ENCODE results near the gene NLRC3.

Gene NLRC3

GRCh38 chr16:3596101-3596861, 19.1 kb upstream of the NLRC3 start:
- POLR2A ChIA-PET = no interaction called here

GRCh38 chr16:3595521-3596021, 18.4 kb upstream of the NLRC3 start:
- Histone ChIP-seq H3K27ac (ENCODE audit: extremely low read depth, low read depth, low read length) (no peak overlapping the region), H3K9me3 (ENCODE audit: control insufficient read depth, insufficient read depth, low read depth, low read length) (no peaks in the 10 kb centered on the region), H3K4me3 (ENCODE audit: low read depth, low read length) (no peak overlapping the region), H3K4me1 (ENCODE audit: control insufficient read depth, insufficient read depth, low read length) (no peaks in the 10 kb centered on the region), H3K36me3 (ENCODE audit: control insufficient read depth in 2 of 2, insufficient read depth in 1 of 2, low read length in 2 of 2) (peaks cover 3 to 77% of the 10 kb centered on the region in 2 experiments; a peak in 2 of 3 replicates)
- TF ChIP-seq ZNF169 (tag by site-specific recombination; IDR thresholded peaks at IDR 0.05) = no peak
- no peak for TF ChIP-seq ZBTB1 (tag by site-specific recombination; IDR thresholded peaks at IDR 0.05)
- no peak for TF ChIP-seq ZSCAN23 (tag by site-specific recombination; IDR thresholded peaks at IDR 0.05)
- TF ChIP-seq ZBTB10 (tag by site-specific recombination; IDR thresholded peaks at IDR 0.05) = no peak
- TF ChIP-seq ZBTB44 (tag by site-specific recombination; IDR thresholded peaks at IDR 0.05) = no peak
- TF ChIP-seq TRIM28 (IDR thresholded peaks at IDR 0.05; ENCODE audit: borderline replicate concordance, low read length) = no peak
- no peak for TF ChIP-seq ZNF654 (tag by site-specific recombination; IDR thresholded peaks at IDR 0.05; ENCODE audit: low read depth)
- TF ChIP-seq ZNF211 (tag by site-specific recombination; IDR thresholded peaks at IDR 0.05; ENCODE audit: low read depth) = no peak
- POLR2A ChIA-PET = no interaction called here
- CTCF ChIA-PET = no interaction called here

More at GRCh38 chr16:3596101-3596861, 19.1 kb upstream of the NLRC3 start:
- no peaks in the 10 kb centered on the region for H3K9me3 ChIP-seq (ENCODE audit: control insufficient read depth, insufficient read depth, low read depth, low read length)
- no peak overlapping the region for H3K27ac ChIP-seq (ENCODE audit: extremely low read depth, low read depth, low read length)
- H3K4me3 ChIP-seq (ENCODE audit: low read depth, low read length) = no peak overlapping the region
- H3K36me3 ChIP-seq (ENCODE audit: control insufficient read depth in 2 of 2, insufficient read depth in 1 of 2, low read length in 2 of 2) = peaks cover 3 to 77% of the 10 kb centered on the region in 2 experiments; a peak in 2 of 3 replicates
- CTCF ChIA-PET = no interaction called here
- no peak for TF ChIP-seq ZNF513 (tag by site-specific recombination; IDR thresholded peaks at IDR 0.05)
- TF ChIP-seq ZNF580 (tag by site-specific recombination; IDR thresholded peaks at IDR 0.05) = no peak
- TF ChIP-seq ZNF354C (tag by site-specific recombination; IDR thresholded peaks at IDR 0.05; ENCODE audit: borderline replicate concordance, low read depth) = no peak
- no peak for TF ChIP-seq ZSCAN5A (tag by site-specific recombination; IDR thresholded peaks at IDR 0.05)
- no peak for TF ChIP-seq ZNF510 (tag by site-specific recombination; IDR thresholded peaks at IDR 0.05; ENCODE audit: insufficient replicate concordance)
- TF ChIP-seq MEIS1 (CRISPR knock-in tag; IDR thresholded peaks at IDR 0.05; ENCODE audit: borderline replicate concordance) = no peak
- TF ChIP-seq ZNF2 (tag by site-specific recombination; IDR thresholded peaks at IDR 0.05) = no peak
- no peak for TF ChIP-seq ZNF302 (tag by site-specific recombination; IDR thresholded peaks at IDR 0.05; ENCODE audit: low read depth)
- TF ChIP-seq BCL11B (tag by site-specific recombination; IDR thresholded peaks at IDR 0.05; ENCODE audit: low read depth) = no peak
- no peak for TF ChIP-seq GLIS2 (tag by site-specific recombination; IDR thresholded peaks at IDR 0.05)
- TF ChIP-seq GFI1B (tag by site-specific recombination; IDR thresholded peaks at IDR 0.05) = no peak
- TF ChIP-seq ZNF114 (tag by site-specific recombination; IDR thresholded peaks at IDR 0.05) = no peak
- no peak for TF ChIP-seq ZNF48 (tag by site-specific recombination; IDR thresholded peaks at IDR 0.05)
- no peak for TF ChIP-seq KLF10 (tag by site-specific recombination; IDR thresholded peaks at IDR 0.05)
- no peak for TF ChIP-seq ZNF548 (tag by site-specific recombination; IDR thresholded peaks at IDR 0.05)
- TF ChIP-seq ZBTB20 (tag by site-specific recombination; IDR thresholded peaks at IDR 0.05) = no peak
- no peaks in the 10 kb centered on the region for H3K4me1 ChIP-seq (ENCODE audit: control insufficient read depth, insufficient read depth, low read length)
